Measurements from ENCODE around the gene TUBA4B. TPM values are rescaled to one million over a fixed set of nuclear protein-coding genes. Genes with fewer than 3 reads are reported as not detected.

Gene TUBA4B
- total RNA-seq, 1 donor from 2014 or later: 3.5 TPM

DNA sequence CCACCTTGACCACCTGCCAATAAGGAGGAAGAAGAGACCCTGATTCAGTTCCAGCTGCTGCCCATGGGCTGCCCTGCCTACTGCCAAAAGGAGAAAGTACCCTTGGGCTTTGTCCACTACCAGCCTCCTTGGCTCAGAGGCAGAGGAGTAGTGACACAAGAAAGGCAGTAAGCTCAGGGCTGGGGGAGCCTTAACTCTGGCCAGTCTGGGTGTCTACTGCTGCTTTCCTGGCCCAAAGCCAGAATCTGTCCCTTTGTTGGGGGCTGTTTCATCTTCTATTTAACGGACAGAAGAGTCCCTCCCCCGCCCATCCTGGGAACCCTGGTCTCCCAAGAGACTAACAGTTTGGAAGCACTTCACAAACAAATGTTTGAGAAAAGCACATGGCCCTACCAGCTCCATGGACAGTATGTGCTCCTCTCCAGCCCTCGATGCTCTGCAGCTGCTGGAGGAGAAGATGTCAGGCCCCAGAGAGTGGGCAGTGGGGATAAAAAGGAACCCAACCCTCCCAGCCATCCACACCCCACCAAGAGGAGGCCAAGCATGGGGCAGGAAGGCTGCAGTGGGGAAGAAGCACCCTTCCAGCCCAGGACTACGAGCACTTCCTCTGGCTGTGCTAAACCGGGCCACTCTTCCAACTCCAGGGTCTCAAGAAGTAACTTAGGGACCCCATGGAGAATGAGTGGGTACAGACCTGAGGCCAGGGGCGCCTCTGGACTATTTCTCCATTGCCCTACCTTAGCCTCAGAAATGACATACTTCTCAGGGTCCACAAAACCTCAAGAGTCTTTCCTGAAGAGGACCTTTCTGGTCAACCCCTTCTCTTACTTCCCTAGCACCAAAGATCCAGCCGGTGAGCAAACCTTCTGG is 24.8 kb upstream of the TUBA4B start:
- intact Hi-C loops (cut with DNase I): no loop called here
- no peak for DNase-seq
- TF ChIP-seq CTCF (IDR thresholded peaks at IDR 0.05): no peak
- H3K9me3 ChIP-seq: no peaks in the 10 kb centered on the region
- peak overlapping the region; percentile 95 for H3K27ac ChIP-seq
- H3K36me3 ChIP-seq: peaks cover 60% of the 10 kb centered on the region
- peaks cover 39% of the 10 kb centered on the region for H3K4me1 ChIP-seq
- ATAC-seq: no peak
- H3K4me3 ChIP-seq: peak overlapping the region; percentile 69
- H3K27me3 ChIP-seq (ENCODE audit: low read depth): no peaks in the 10 kb centered on the region

DNA sequence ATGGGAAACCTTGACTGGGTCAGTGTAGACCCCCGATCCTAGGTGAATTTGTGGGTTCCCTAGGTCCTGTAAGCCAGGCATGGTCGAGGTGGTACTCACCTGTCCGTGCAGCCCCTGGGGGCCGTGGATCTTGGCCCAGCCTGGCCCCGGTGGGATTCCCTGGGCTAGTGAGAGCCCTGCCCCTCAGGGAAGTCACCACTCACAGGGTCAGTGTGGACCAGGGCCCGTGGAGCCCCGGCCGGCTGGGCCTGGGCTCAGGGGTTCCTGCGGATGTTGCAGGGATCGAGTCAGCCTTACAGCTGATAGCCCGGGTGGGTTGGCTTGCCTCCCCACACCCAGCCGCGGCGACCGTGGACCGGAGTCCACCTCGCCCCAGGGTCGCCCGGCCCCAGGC is 24.1 kb upstream of the TUBA4B start:
- H3K27ac ChIP-seq: peak overlapping the region; percentile 95
- intact Hi-C loops (cut with DNase I): no loop called here
- ATAC-seq (no peak), DNase-seq (no peak)
- TF ChIP-seq CTCF (IDR thresholded peaks at IDR 0.05): no peak
- H3K36me3 ChIP-seq: peaks cover 60% of the 10 kb centered on the region
- peaks cover 39% of the 10 kb centered on the region for H3K4me1 ChIP-seq
- no peaks in the 10 kb centered on the region for H3K27me3 ChIP-seq (ENCODE audit: low read depth)
- peak overlapping the region; percentile 69 for H3K4me3 ChIP-seq
- no peaks in the 10 kb centered on the region for H3K9me3 ChIP-seq

DNA sequence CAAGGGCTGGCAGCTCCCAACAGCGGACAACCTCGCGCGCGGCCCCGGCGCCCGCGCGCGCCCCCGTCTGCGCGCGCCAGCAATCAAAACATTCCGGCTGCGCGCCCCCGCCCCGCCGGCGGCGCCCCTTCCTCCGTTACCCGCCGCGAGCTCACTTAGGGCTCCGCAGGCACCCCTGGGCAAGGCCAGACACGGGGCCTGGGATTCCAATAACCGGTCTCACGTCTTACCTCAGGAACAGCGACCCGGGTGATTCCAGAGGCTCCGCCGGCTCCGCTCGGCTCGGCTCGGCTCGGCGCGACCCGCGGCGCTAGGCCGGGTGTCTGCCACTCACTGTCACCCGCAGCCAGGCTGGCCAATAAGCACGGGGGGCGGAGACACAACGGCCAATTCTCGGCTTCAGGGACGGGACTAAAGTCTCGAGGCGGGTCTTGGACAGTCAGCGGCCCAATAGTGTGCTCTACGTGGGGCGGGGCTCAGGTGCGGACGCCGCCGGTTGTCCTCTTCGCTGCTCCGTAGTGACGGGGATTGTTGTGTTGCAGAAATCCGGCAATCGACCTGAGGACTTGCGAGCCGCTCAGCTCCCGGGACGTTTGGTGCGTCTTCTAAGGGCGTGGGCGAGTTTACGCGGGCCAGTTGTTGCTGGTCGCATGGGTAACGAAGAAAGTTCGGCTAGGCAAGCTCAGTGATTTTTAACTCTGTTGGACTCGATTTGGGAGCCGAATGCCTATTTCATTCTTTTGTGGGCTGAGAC is 23.6 kb upstream of the TUBA4B start, which contains the start of the genes ANKZF1 and ATG9A:
TSS of gene ANKZF1 (plus strand) at position 502 of the 754 bp plus-strand sequence. CDS start 452 bp downstream, outside the sequence.
TSS of gene ATG9A (minus strand) at position 332 of the 754 bp plus-strand sequence. CDS start 1,612 bp downstream, outside the sequence.
- peak; percentile 98 to 99 for ATAC-seq
- Histone ChIP-seq H3K36me3 (peaks cover 60% of the 10 kb centered on the region), H3K27me3 (ENCODE audit: low read depth) (no peaks in the 10 kb centered on the region), H3K4me1 (peaks cover 39% of the 10 kb centered on the region), H3K4me3 (peak within 1 kb of the TSS; percentile 69), H3K27ac (peak within 1 kb of the TSS; percentile 95), H3K9me3 (no peaks in the 10 kb centered on the region)
- no peak for TF ChIP-seq CTCF (IDR thresholded peaks at IDR 0.05)
- DNase-seq: peak; percentile 99
- intact Hi-C loops (cut with DNase I): no loop called here

- Histone ChIP-seq H3K4me3 (peak overlapping the region; percentile 69), H3K27me3 (ENCODE audit: low read depth) (no peaks in the 10 kb centered on the region), H3K4me1 (peaks cover 39% of the 10 kb centered on the region), H3K9me3 (no peaks in the 10 kb centered on the region), H3K36me3 (peaks cover 60% of the 10 kb centered on the region), H3K27ac (peak overlapping the region; percentile 95)
- DNase-seq (peak; percentile 82), ATAC-seq (peak; percentile 47 to 58)
- no peak for TF ChIP-seq CTCF (IDR thresholded peaks at IDR 0.05)
- intact Hi-C loops (cut with DNase I): no loop called here
These were observed 22.9 kb upstream of the TUBA4B start for GRCh38 chr2:219230059-219230540.

DNA sequence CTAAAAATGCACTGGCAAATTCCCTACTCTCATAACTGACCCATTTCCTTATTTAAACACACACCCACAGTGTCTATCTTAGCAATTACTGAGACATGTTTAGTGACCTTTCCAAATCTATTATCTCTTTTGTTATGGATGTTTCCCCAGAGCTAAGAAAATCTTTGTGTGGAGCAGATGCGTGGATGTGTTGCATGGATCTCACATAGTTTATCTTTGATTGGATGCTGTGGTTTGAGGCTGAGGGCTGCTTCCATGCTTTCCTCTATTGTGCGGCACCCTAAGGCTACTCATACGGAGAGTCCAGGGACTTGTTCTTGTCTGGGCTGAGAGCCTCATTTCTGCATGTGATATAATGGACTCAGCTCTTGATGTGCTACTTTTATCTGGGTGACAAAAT is 18.7 kb upstream of the TUBA4B start:
- H3K27me3 ChIP-seq (ENCODE audit: low read depth): no peaks in the 10 kb centered on the region
- no peak for TF ChIP-seq CTCF (IDR thresholded peaks at IDR 0.05)
- no peak overlapping the region for H3K4me3 ChIP-seq
- DNase-seq (no peak), ATAC-seq (no peak)
- H3K9me3 ChIP-seq: no peaks in the 10 kb centered on the region
- H3K4me1 ChIP-seq: peaks cover 17% of the 10 kb centered on the region
- no peak overlapping the region for H3K27ac ChIP-seq
- H3K36me3 ChIP-seq: peaks cover 80% of the 10 kb centered on the region
- intact Hi-C loops (cut with DNase I): no loop called here
